ENCODE data around the gene TRPV6.

Gene TRPV6

DNA sequence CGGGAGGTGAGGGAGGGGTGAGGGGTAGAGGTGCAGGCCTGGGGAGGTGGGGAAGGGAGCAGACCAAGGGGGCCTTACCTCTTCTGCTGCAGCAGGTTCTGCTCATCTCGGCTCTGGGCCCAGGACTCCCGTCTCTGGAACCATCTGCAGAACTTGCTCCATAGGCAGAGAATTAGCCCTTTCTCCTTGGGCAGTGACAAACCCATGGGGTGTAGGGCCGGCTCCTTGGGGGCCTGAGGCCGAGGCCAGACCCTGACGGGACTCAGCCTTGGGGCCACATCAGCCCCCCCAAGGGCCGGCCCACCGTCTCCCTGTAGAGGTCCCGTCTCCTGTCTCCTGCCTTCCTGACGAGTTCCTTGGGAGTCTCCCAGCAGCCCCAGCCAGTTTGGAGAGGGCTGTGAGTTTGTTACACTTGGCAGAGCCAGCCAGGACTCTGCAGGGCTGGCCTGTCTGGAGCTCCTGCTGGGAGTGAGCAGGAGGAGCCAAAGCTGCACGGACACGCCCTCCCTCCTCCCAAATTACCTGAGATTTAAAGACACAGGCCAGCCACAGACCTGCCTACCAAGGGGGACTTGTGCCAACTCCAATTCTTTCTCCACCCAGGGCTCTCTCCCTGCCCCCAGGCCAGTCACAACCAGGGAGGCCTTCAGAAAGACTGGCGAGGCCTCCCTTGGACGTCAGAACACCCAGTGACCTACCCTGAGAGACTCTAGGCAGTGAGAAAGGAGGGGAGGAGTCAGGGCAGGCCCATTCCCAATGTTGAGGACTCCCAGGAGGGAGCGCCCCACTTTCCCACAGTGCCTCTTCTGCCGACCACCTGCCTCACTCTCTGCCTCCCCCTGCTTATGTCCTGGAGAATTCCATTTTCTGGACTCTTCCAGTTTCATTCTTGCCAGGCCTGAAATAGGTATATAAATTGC is at the start of gene TRPV6:
Gene TRPV6, minus strand, starts transcription at position 435 of the 920 bp plus-strand sequence.
- DNase-seq, result no peak

DNA sequence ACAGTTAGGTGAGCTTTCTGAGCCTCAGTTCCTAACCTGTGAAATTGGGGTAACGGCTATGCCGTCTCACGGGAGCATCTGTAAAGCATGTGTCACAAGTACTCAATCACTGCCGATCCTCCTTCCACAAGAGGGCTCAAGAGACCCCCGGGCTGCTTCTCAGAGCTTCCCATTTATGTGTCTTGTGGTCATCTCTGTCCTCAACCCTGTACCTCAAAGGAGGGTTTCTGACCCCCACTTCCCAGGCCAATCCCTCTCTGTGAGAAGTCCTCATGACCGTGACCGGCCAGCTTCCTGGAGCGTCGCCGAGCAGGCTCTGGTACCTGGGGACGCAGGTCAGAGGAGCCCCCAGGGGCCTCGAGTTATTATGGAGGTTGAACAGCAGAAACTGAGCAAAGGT is 48.5 kb upstream of the TRPV6 start:
- DNase-seq, result no peak

GRCh38 chr7:142933624-142934023 is 48.1 kb upstream of the TRPV6 start, which contains the start of gene TRPV5:
TRPV5 (minus strand) TSS chr7:142933746; CDS start chr7:142933459, 287 bp downstream.
- no peak for DNase-seq

DNA sequence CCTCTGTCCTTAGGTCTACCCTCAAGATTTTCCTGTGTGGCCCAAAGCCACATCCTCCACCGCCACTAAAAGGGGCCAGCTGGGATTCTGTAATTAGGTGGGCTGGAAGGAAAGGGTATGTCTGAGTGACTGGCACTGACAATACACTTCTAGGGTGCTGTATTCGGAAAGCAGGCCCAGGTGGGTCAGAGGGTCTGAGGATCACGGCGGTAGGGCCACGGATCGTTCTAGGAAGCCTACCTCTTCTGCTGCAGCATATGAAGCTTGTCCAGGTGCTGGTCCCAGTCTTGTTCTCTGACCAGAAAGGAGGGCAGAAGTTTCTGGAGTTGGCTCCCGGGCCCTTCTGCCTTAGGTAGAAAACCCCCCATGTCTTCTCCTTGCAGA is 47.5 kb upstream of the TRPV6 start:
- DNase-seq, result no peak

DNA sequence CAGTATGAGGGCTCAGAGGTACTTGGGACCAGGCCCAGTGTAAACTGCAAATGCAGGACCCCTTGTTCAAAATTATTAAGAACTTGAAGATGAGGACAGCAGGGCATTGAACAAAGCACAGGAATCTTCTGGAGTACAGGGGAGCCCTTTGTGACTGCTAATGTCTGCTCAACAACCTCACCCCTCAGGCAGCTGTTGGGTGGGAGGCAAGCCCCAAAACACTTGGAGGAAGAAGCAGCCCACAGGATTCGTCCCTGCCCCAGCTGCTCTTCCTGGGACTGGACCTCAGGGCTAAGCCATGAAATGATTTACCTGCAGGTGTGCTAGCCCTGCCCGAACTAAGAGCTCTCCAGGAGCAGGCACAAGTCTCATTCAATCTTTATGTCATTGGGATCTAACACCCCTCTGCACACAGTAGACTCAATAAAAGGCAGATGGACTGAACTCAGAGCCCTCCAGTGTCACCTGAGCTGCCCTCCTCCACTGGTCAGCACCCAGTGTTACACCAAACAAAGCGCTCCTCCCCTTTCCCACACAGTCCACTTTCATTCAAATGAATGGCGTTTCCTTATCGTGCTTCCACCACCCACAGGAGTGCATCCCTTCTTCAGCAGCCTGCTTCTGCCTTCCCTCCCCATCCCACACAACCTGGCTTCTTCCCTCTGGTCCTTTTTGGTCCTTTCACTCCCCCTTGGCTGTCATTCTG is 47.0 kb upstream of the TRPV6 start:
- DNase-seq, result no peak

DNA sequence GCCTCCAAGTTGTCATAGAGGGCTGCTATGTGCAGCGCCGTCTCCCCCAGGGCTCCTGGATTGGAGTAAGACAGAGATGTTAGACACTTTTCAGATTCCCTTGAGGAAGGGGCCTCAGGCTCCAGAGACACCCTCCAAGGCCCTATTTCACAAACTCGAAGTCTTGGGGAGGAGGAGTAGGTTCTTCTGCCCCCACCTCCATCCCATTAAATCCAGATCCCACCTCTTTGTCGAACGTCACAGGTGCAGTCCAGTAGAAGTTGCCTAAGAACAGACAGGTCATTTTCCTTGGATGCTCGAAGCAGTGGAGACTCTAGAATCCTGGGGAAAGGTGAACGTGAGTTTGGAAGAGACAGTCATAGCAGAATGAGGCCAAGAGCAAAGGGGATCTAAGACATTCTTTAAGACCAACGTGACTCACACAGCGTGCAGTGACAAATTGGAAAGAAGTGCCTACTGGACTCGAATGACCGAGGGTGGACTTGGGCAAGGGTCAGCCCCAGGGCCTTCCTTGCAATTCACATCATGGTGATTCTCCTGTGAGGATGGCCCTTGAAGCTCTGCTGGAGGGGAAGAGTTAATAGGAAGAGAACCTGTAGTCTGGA is 44.7 kb upstream of the TRPV6 start:
- DNase-seq, result no peak

- DNase-seq, result no peak
Observed at GRCh38 chr7:142927949-142928348, 42.4 kb upstream of the TRPV6 start.

- peak; percentile 31 for DNase-seq
Observed at GRCh38 chr7:142927085-142927745, 41.7 kb upstream of the TRPV6 start.

- no peak for DNase-seq
Observed at GRCh38 chr7:142925413-142925812, 39.9 kb upstream of the TRPV6 start.

GRCh38 chr7:142923391-142923790 is 37.8 kb upstream of the TRPV6 start:
- no peak for DNase-seq

GRCh38 chr7:142919656-142920055 is 34.1 kb upstream of the TRPV6 start:
- DNase-seq, result no peak

DNA sequence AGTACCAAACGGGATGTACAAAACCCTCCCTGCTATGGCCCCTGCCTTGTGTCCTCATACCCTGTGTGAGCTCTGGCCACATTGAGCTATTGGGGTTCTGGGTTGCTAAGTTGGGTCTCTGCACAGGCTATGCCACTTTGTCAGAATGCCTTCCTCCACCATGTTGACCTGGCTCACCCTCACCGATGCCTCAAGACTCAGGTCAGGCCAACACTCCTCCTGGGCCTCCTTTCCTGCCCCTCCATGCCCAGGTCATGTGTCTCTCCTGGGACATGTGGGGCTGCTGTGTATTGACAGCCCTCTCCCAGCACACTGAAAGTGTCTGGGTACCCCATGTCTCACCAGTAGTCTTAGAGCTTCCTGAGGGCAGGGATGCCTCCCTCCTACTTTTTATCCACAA is 33.4 kb upstream of the TRPV6 start:
- no peak for DNase-seq

GRCh38 chr7:142917447-142917846 is 31.9 kb upstream of the TRPV6 start:
- no peak for DNase-seq

- DNase-seq, result no peak
Observed at GRCh38 chr7:142916508-142916907, 31.0 kb upstream of the TRPV6 start.

- DNase-seq, result no peak
Observed at GRCh38 chr7:142915315-142915714, 29.8 kb upstream of the TRPV6 start.

GRCh38 chr7:142914121-142914520 is 28.6 kb upstream of the TRPV6 start:
- no peak for DNase-seq

DNA sequence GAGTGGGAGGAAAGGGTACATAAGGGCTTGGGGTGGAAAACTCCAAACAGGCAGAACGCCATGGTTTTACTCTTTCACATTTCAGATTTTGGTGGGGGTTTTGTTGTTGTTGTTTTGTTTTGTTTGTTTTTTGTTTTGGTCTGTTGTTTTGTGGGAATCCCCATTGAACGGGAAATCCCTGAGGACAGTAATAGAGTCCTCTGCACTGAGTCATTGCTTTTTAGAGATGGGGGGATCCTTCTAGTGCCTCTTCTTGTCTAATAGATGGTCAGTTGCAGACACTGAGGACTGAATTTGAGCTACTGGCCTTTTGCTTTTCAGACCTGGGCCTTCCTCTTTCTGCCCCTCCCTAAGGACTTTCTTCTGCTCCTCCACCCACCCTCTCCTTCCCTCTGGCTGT is 28.0 kb upstream of the TRPV6 start:
- DNase-seq, result no peak

DNA sequence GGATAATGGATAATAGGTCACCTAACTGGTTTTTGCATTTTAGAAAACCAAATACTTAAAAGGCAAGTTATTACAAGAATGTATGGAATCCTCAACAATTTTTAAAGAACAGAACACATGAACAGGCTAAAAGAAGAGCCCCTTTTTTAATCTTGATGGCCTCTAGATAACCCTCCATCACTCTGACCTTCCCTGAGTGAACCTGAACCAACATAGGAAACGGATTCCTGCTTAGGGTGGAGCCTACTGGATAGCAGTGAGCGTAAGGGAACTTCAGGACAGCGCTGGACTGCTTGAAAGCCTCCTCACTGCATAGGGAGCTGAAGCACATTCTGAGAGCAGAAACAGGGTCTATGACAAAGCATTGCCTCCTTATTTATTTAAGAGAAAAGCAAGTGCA is 27.5 kb upstream of the TRPV6 start:
- DNase-seq, result no peak

- DNase-seq, result no peak
Observed at GRCh38 chr7:142910481-142910880, 24.9 kb upstream of the TRPV6 start.

DNA sequence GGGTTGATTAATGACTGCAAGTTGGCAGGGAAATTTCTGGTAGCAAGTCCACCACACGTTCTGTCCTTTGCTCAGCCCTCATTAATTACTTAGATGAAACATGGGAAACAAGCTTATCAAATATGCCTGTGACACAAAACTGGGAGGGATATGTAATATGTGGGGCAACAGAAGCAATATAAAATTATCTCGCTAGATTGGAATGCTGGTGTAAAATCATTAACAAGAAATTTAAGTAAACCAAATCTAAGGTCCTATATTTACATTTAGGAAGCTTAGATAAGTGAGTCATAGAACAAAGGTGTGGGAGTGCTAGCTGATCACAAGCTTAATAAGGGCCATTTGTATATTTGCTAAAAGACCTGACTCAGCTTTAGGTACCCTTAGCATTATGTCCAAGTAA is 24.5 kb upstream of the TRPV6 start:
- no peak for DNase-seq

DNA sequence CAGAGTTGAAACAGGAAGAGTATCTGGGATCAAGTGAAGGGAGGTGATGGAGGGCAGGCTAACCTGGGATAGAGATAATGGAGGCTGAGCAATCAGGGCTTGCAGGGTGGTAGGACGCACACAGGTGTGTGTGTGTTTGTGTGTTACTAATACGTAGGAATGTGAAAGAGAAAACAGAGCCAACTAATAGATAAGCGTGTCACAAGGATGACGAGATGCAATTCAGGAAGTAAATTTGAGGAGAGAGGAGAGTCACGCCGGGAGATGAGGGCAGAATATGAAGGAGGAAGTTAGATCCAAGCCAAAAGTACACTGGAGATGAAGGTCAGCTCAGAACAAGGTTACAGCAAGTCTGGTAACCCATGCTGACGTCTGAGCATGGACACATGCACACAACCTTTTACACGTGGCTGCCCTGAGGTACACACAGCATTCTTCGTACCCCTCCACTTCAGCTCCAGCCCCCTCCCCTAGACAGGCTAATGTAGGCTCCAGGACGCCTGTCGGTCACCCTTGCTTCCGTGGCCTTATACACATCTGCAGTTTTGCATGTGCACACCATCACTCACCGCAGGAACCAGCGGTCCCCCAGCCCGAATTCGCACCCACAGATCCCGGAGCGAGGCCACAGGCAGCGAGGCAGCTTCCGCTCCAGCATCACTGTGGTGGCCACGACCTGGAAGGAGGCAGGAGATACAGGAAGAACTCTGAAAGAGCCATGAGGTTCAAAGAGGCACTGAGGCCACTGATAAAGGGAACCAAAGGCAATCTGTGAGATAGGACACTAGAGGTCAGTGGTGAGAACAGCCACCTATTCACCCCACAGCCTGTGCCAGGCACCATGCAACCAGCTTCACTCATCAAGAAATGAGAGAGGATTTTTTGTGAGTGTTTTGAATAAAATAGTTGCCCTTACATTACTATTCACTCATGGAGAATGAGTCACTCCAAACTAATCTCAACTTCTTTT is 23.7 kb upstream of the TRPV6 start:
- peak; percentile 14 for DNase-seq

DNA sequence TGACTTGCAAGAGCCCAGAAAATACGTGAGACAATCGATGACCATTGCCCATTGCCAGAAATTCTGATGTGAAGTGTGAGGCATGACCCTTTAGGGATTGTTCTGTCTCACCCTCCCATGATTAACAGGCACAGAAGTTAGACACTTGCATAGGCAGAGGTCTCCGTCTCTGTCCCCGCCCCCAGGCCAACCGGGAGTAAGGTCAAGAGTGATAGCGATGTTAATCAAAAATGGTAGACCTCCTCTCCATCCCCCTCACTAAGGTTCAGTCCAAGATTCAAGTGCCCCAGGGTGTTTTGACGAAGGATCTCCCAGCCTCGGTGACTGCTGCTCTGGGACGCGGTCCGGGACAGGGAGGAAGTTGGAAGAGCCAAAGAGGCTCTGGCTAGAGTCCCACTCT is 22.7 kb upstream of the TRPV6 start:
- DNase-seq, result no peak

All from OCI-M1 (cell line).